Ishikawa (cell line): Measurements from ENCODE around the gene CCSER2.

Source experiments
- EP300 ChIP-seq: IDR thresholded peaks from 2 replicates; pipeline ENCODE4 v1.6.1; 2012; ENCODE audit warnings: borderline replicate concordance
- RAD21 ChIP-seq: IDR thresholded peaks from 2 replicates; pipeline ENCODE4 v1.6.1; 2012; ENCODE audit warnings: low read depth
- YY1 ChIP-seq: IDR thresholded peaks from 2 replicates; pipeline ENCODE4 v1.6.1; 2012; ENCODE audit warnings: low read depth
- TF ChIP-seq, protein P1 (sequence below): IDR thresholded peaks from 2 replicates; pipeline ENCODE4 v1.6.1; 2012

- TF ChIP-seq RAD21: no peak
- TF ChIP-seq, protein P1, sequence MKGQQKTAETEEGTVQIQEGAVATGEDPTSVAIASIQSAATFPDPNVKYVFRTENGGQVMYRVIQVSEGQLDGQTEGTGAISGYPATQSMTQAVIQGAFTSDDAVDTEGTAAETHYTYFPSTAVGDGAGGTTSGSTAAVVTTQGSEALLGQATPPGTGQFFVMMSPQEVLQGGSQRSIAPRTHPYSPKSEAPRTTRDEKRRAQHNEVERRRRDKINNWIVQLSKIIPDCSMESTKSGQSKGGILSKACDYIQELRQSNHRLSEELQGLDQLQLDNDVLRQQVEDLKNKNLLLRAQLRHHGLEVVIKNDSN: no peak
- TF ChIP-seq EP300: no peak
- TF ChIP-seq YY1: no peak
Measured at GRCh38 chr10:84523526-84523925, 195.1 kb downstream of the CCSER2 start.
